ENCODE results near the gene SMTNL2.
"Not testable (repeated sequence)": the region's sequence is repeated elsewhere in the genome, so short reads cannot be mapped to it uniquely, and the experiment has no call there.

The SMTNL2 gene

GRCh38 chr17:4560837-4561256 is 23.5 kb upstream of the SMTNL2 start:
- no peak for DNase-seq

- no peak for DNase-seq
Measured at GRCh38 chr17:4562015-4562969, 22.0 kb upstream of the SMTNL2 start.

- DNase-seq: no peak
Measured at GRCh38 chr17:4565209-4566141, 18.9 kb upstream of the SMTNL2 start.

GRCh38 chr17:4566785-4567184 is 17.5 kb upstream of the SMTNL2 start:
- DNase-seq: no peak

- no peak for DNase-seq
Measured at GRCh38 chr17:4569591-4569990, 14.7 kb upstream of the SMTNL2 start.

- DNase-seq: no peak
Measured at GRCh38 chr17:4572131-4572530, 12.2 kb upstream of the SMTNL2 start.

- no peak for DNase-seq
Measured at GRCh38 chr17:4573115-4573514, 11.2 kb upstream of the SMTNL2 start.

GRCh38 chr17:4573669-4574068 is 10.7 kb upstream of the SMTNL2 start:
- no peak for DNase-seq

GRCh38 chr17:4574448-4575045 is 9.8 kb upstream of the SMTNL2 start:
- no peak for DNase-seq

GRCh38 chr17:4576161-4576558 is 8.2 kb upstream of the SMTNL2 start:
- DNase-seq: no peak

GRCh38 chr17:4576729-4577322 is 7.5 kb upstream of the SMTNL2 start:
- no peak for DNase-seq

- no peak for DNase-seq
Measured at GRCh38 chr17:4577386-4577993, 6.8 kb upstream of the SMTNL2 start.

GRCh38 chr17:4578349-4578748 is 6.0 kb upstream of the SMTNL2 start:
- DNase-seq: not testable (repeated sequence)

GRCh38 chr17:4579678-4580077 is 4.7 kb upstream of the SMTNL2 start:
- DNase-seq: no peak

GRCh38 chr17:4580291-4580690 is 4.0 kb upstream of the SMTNL2 start:
- no peak for DNase-seq

- no peak for DNase-seq
Measured at GRCh38 chr17:4582101-4582501, 2.2 kb upstream of the SMTNL2 start.

GRCh38 chr17:4582691-4583090 is 1.6 kb upstream of the SMTNL2 start:
- DNase-seq: no peak

GRCh38 chr17:4583206-4583605 is 1.1 kb upstream of the SMTNL2 start:
- no peak for DNase-seq

- DNase-seq: no peak
Measured at GRCh38 chr17:4583782-4584100, 588 bp upstream of the SMTNL2 start.

GRCh38 chr17:4584917-4585637 is 748 bp downstream of the SMTNL2 start:
- no peak for DNase-seq

- no peak for DNase-seq
Measured at GRCh38 chr17:4585638-4585994, 1.3 kb downstream of the SMTNL2 start.

- no peak for DNase-seq
Measured at GRCh38 chr17:4586043-4586442, 1.7 kb downstream of the SMTNL2 start.
